ENCODE results near the gene MYCBPAP.
A peak's percentile ranks its signal among the peaks of the same experiment; 100 is the strongest.

Gene MYCBPAP

DNA sequence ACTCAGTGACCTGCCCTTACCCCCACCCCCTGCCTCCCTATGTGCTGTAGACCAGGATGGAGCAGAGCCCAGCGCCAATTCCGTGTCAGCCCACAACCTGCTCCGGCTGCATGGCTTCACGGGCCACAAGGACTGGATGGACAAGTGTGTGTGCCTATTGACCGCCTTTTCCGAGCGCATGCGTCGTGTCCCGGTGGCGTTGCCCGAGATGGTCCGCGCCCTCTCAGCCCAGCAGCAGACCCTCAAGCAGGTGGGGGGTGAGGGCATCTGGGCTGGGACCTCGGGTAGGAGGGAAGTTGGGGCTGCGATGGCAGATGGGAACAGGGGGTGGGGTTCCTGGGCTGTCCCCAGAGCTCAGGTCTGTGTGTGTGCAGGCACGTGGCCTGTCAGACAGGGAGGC lies 46.0 kb downstream of the MYCBPAP start:
- peaks cover 25% of the 10 kb centered on the region for H3K36me3 ChIP-seq (ENCODE audit: insufficient read depth, low read length)
- H3K4me3 ChIP-seq (ENCODE audit: low read depth in 1 of 2, low read length in 2 of 2) = no peak overlapping the region
- H3K27ac ChIP-seq (ENCODE audit: low read depth, low read length) = no peak overlapping the region
- peaks cover 10% of the 10 kb centered on the region for H3K4me1 ChIP-seq (ENCODE audit: insufficient read depth, low read length)
- peaks cover 0 to 24% of the 10 kb centered on the region in 2 donors for H3K27me3 ChIP-seq (ENCODE audit: control insufficient read depth in 1 of 2, insufficient read depth in 2 of 2, low read length in 2 of 2)
- no peak overlapping the region for H3K9ac ChIP-seq (ENCODE audit: low read length)
- no peaks in the 10 kb centered on the region for H3K9me3 ChIP-seq (ENCODE audit: low read length)

DNA sequence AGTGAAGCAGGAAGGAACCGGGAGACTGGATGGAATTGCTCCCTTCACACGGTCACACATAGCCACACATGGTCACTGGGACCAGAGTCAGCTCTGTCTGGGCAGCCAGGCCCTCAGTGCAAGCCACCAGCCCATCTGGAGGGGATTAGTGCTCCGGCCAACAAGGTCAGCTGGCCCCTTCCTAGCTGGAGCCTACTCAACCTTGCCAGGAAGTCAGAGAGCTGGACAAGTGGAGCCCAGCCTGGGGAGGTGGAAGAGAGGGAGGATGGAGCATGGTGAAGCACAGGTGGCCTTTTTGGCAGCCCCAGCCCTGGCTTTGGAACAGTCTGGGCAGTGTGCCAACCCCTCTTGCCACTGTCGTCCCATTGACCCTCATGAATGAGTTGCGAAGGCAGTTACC lies 48.6 kb downstream of the MYCBPAP start:
- Histone ChIP-seq H3K4me1 (ENCODE audit: insufficient read depth, low read length) (peaks cover 15% of the 10 kb centered on the region), H3K4me3 (ENCODE audit: low read depth in 1 of 2, low read length in 2 of 2) (no peak overlapping the region), H3K27me3 (ENCODE audit: control insufficient read depth in 1 of 2, insufficient read depth in 2 of 2, low read length in 2 of 2) (peaks cover 7 to 45% of the 10 kb centered on the region in 2 donors), H3K9ac (ENCODE audit: low read length) (no peak overlapping the region), H3K36me3 (ENCODE audit: insufficient read depth, low read length) (peaks cover 13% of the 10 kb centered on the region), H3K9me3 (ENCODE audit: low read length) (no peaks in the 10 kb centered on the region), H3K27ac (ENCODE audit: low read depth, low read length) (no peak overlapping the region)

DNA sequence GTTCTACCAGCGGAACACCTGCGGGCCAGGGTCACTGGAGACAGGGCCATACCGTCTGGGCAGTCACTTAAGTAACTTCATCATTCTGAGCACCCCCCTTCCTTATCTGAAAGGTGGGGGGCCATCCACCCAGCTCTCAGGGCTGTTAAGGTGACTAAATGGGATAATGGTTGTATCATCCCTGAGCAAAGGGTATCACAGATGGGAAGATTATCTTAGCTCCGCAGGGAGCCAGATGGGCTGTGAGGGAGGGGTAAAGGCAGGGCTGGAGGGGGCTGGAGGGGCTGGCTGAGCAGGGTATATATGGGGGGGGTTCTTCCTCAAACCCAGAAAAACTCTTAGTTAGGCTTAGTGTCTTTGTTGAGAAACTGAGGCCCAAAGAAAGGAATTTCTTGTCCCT lies 49.4 kb downstream of the MYCBPAP start:
- Histone ChIP-seq H3K27me3 (ENCODE audit: control insufficient read depth in 1 of 2, insufficient read depth in 2 of 2, low read length in 2 of 2) (peaks cover 13 to 51% of the 10 kb centered on the region in 2 donors), H3K36me3 (ENCODE audit: insufficient read depth, low read length) (peaks cover 13% of the 10 kb centered on the region), H3K27ac (ENCODE audit: low read depth, low read length) (no peak overlapping the region), H3K9me3 (ENCODE audit: low read length) (no peaks in the 10 kb centered on the region), H3K9ac (ENCODE audit: low read length) (no peak overlapping the region), H3K4me3 (ENCODE audit: low read depth in 1 of 2, low read length in 2 of 2) (no peak overlapping the region), H3K4me1 (ENCODE audit: insufficient read depth, low read length) (peaks cover 15% of the 10 kb centered on the region)

DNA sequence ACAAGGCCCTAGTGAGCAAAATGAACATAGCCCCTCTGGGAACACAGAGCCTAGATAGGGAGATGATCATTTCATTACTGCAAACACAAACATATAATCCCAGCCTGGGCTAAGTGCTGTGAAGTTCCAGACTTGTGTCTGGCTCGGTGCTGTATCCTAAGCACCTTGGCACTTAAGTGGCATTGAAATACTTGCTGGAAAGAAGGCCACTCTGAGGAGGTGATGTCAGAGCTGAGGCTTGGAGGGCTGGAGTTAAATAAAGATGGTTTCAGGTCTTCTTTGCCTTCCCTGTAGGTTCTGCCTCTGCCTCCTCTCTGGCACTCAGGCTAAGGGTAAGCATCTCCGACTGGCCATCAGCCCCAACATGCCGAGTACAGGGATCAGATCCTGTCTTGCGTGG lies 49.9 kb downstream of the MYCBPAP start:
- H3K9ac ChIP-seq (ENCODE audit: low read length) = no peak overlapping the region
- peaks cover 13% of the 10 kb centered on the region for H3K36me3 ChIP-seq (ENCODE audit: insufficient read depth, low read length)
- no peak overlapping the region for H3K4me3 ChIP-seq (ENCODE audit: low read depth in 1 of 2, low read length in 2 of 2)
- peaks cover 17 to 56% of the 10 kb centered on the region in 2 donors for H3K27me3 ChIP-seq (ENCODE audit: control insufficient read depth in 1 of 2, insufficient read depth in 2 of 2, low read length in 2 of 2)
- no peaks in the 10 kb centered on the region for H3K9me3 ChIP-seq (ENCODE audit: low read length)
- peaks cover 15% of the 10 kb centered on the region for H3K4me1 ChIP-seq (ENCODE audit: insufficient read depth, low read length)
- H3K27ac ChIP-seq (ENCODE audit: low read depth, low read length) = no peak overlapping the region

DNA sequence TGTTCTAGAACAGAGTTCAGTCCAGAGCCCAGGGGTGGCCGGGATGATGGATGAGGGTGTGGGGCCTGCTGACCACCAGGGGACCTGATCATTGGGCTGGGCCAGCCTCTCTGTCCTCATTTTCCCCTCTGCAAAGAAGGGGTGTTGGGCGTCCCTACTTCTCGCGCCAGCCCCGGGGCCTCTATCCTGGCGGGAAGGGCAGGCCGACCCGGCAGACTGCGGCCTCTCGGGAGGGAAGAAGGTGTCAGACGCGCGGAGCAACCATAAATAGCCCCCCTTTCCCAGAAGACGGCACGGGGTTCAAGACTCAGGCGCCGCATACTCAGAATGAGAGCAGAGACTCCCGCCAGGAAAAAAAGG lies 50.3 kb downstream of the MYCBPAP start:
- Histone ChIP-seq H3K4me3 (ENCODE audit: low read depth in 1 of 2, low read length in 2 of 2) (no peak overlapping the region), H3K4me1 (ENCODE audit: insufficient read depth, low read length) (peaks cover 15% of the 10 kb centered on the region), H3K9ac (ENCODE audit: low read length) (no peak overlapping the region), H3K27ac (ENCODE audit: low read depth, low read length) (no peak overlapping the region), H3K36me3 (ENCODE audit: insufficient read depth, low read length) (peaks cover 13% of the 10 kb centered on the region), H3K9me3 (ENCODE audit: low read length) (no peaks in the 10 kb centered on the region), H3K27me3 (ENCODE audit: control insufficient read depth in 1 of 2, insufficient read depth in 2 of 2, low read length in 2 of 2) (peaks cover 22 to 60% of the 10 kb centered on the region in 2 donors)

DNA sequence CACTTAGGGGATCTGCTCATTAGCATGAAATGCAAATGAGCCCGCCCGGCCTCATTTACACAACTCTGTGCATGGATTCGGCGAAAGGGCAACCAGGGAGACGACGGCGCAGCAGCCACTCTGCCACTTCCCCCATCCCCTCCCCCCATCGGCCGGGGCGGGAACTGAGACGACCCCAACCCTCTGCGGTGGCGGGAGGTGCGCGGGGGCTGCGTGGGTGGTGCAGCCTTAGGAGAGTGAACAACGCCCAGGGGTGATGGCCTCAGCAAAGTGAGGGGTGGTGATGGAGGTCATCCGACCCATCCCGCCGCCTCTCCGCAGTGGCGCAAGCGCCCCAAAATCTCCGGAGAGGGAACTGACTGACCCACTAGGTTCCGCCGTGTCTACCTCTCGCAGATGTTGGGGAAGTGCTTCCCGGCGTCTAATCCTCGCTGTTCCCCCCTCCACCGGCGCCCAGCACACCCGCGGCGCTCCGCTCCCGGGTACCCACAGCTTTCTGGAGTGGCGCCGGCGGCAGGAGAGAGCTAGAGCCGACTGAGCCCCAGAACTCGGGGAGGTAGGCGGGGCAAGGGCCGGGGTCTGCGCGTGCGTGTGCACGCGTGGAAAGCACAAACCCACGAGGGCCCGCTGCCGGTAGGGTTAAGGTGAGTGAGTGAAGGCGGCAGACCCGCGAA lies 50.8 kb downstream of the MYCBPAP start:
- peaks cover 27 to 63% of the 10 kb centered on the region in 2 donors for H3K27me3 ChIP-seq (ENCODE audit: control insufficient read depth in 1 of 2, insufficient read depth in 2 of 2, low read length in 2 of 2)
- peak overlapping the region in 1 of 2 donors; percentile 41 for H3K4me3 ChIP-seq (ENCODE audit: low read depth in 1 of 2, low read length in 2 of 2)
- H3K27ac ChIP-seq (ENCODE audit: low read depth, low read length) = no peak overlapping the region
- H3K36me3 ChIP-seq (ENCODE audit: insufficient read depth, low read length) = peaks cover 13% of the 10 kb centered on the region
- H3K9ac ChIP-seq (ENCODE audit: low read length) = no peak overlapping the region
- no peaks in the 10 kb centered on the region for H3K9me3 ChIP-seq (ENCODE audit: low read length)
- H3K4me1 ChIP-seq (ENCODE audit: insufficient read depth, low read length) = peaks cover 15% of the 10 kb centered on the region

DNA sequence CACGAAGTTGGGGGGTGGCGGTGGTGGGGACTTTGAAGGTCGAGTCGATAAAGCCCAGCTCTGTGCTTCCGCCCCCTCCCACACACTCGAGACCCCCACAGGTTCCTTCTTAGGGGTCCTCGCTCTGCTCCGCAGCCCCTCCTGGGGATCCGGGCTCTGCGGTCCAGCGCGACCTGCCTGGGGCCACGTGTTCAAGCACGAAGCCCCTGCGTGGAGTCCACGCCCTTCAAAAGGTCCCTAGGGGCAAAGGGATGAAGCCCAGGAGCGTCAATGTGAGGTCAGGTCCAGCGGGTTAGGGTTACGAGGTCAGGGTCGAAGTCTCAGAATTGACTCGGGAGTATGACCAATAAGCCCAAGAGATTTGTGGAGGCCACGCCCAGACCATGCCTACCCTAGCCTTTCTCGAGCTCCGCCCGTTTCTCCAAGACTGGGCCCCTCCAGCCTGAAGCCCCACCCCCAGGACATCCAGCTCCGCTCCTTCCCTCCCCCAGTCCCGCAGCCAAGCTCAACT lies 51.5 kb downstream of the MYCBPAP start:
- peaks cover 15% of the 10 kb centered on the region for H3K4me1 ChIP-seq (ENCODE audit: insufficient read depth, low read length)
- peaks cover 11% of the 10 kb centered on the region for H3K36me3 ChIP-seq (ENCODE audit: insufficient read depth, low read length)
- H3K9ac ChIP-seq (ENCODE audit: low read length) = no peak overlapping the region
- H3K4me3 ChIP-seq (ENCODE audit: low read depth in 1 of 2, low read length in 2 of 2) = peak overlapping the region; percentile 51 to 52
- H3K9me3 ChIP-seq (ENCODE audit: low read length) = no peaks in the 10 kb centered on the region
- H3K27ac ChIP-seq (ENCODE audit: low read depth, low read length) = no peak overlapping the region
- H3K27me3 ChIP-seq (ENCODE audit: control insufficient read depth in 1 of 2, insufficient read depth in 2 of 2, low read length in 2 of 2) = peaks cover 27 to 64% of the 10 kb centered on the region in 2 donors

DNA sequence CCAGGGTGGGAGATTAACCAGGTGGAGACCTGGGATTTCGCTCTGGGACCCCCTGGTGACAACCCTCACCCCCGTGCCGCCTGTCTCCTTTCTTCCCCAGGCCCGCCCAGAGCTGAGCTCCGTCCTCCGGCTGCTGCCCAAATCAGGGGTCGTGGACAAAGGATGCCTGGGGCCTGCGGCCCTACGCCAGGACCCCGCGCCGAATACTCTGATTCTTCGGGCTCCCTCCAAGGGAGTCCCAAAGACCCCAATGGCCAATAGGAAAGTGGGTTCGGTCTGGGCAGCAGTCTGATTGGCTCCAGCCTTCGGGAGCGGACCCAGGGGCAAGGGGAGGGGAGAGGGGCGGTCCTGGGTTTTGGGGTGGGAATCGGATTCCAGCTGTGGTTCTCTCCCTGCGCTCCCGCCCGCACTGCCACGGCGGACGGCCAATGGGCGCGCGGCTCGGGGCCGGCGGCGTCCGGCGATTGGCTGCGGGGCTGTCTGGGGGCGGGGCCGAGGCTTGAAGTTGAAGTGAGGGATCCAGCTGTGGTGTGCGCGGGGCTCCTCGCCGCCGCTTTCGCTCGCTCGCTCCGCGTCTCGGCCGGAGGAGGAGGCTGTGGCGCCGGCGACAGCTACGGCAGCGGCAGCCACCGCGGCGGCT lies 52.1 kb downstream of the MYCBPAP start, which contains the start of gene CACNA1G:
Gene CACNA1G (plus strand): TSS at position 531 of the 640 bp plus-strand sequence. CDS start 745 bp downstream, outside the sequence.
- Histone ChIP-seq H3K9me3 (ENCODE audit: low read length) (no peaks in the 10 kb centered on the region), H3K9ac (ENCODE audit: low read length) (no peak within 1 kb of the TSS), H3K27ac (ENCODE audit: low read depth, low read length) (no peak within 1 kb of the TSS), H3K36me3 (ENCODE audit: insufficient read depth, low read length) (peaks cover 5% of the 10 kb centered on the region), H3K27me3 (ENCODE audit: control insufficient read depth in 1 of 2, insufficient read depth in 2 of 2, low read length in 2 of 2) (peaks cover 27 to 67% of the 10 kb centered on the region in 2 donors), H3K4me3 (ENCODE audit: low read depth in 1 of 2, low read length in 2 of 2) (peak within 1 kb of the TSS; percentile 51 to 61), H3K4me1 (ENCODE audit: insufficient read depth, low read length) (peaks cover 15% of the 10 kb centered on the region)

DNA sequence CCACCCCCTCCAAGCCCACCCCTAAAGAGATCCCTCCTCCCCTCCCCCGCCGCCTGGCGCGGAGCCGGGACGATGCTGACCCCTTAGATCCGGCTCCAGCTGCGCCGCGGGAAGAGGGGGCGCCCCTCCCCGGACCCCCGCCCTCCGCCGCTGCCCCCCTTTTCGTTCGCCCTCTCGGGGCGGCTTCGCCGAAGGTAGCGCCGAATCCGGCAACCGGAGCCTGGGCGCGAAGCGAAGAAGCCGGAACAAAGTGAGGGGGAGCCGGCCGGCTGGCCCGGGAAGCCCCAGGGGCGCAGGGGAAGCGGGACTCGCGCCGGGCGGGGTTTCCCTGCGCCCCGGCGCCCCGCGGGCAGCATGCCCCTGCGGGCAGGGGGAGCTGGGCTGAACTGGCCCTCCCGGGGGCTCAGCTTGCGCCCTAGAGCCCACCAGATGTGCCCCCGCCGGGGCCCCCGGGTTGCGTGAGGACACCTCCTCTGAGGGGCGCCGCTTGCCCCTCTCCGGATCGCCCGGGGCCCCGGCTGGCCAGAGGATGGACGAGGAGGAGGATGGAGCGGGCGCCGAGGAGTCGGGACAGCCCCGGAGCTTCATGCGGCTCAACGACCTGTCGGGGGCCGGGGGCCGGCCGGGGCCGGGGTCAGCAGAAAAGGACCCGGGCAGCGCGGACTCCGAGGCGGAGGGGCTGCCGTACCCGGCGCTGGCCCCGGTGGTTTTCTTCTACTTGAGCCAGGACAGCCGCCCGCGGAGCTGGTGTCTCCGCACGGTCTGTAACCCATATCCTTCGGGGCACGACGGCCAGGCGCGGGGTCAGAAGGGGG lies 52.9 kb downstream of the MYCBPAP start:
- peaks cover 27 to 76% of the 10 kb centered on the region in 2 donors for H3K27me3 ChIP-seq (ENCODE audit: control insufficient read depth in 1 of 2, insufficient read depth in 2 of 2, low read length in 2 of 2)
- H3K27ac ChIP-seq (ENCODE audit: low read depth, low read length) = no peak overlapping the region
- H3K9me3 ChIP-seq (ENCODE audit: low read length) = no peaks in the 10 kb centered on the region
- no peaks in the 10 kb centered on the region for H3K36me3 ChIP-seq (ENCODE audit: insufficient read depth, low read length)
- H3K4me3 ChIP-seq (ENCODE audit: low read depth in 1 of 2, low read length in 2 of 2) = peak overlapping the region in 1 of 2 donors; percentile 61
- H3K9ac ChIP-seq (ENCODE audit: low read length) = no peak overlapping the region
- peaks cover 15% of the 10 kb centered on the region for H3K4me1 ChIP-seq (ENCODE audit: insufficient read depth, low read length)

DNA sequence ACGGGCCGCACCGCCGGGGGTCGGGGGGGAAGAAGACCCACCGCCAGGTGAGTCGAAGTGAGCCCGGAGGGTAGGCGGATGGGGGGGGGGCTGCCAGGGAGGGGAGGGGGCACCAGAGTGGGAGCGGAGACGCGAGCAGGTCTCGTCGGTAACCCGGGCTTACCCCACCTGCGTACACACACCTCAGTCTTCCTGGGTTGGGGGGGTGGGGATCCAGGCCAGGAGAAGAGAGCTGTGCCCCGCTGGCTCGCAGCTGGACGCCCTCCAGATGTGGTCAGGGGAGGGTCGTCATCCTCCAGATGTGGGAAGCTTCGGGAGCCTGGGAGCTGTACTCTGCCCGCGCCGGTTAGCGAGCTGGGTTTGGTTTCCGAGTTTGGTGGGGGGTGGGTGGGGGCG lies 53.5 kb downstream of the MYCBPAP start:
- Histone ChIP-seq H3K36me3 (ENCODE audit: insufficient read depth, low read length) (no peaks in the 10 kb centered on the region), H3K9ac (ENCODE audit: low read length) (no peak overlapping the region), H3K27me3 (ENCODE audit: control insufficient read depth in 1 of 2, insufficient read depth in 2 of 2, low read length in 2 of 2) (peaks cover 27 to 76% of the 10 kb centered on the region in 2 donors), H3K4me1 (ENCODE audit: insufficient read depth, low read length) (peaks cover 15% of the 10 kb centered on the region), H3K4me3 (ENCODE audit: low read depth in 1 of 2, low read length in 2 of 2) (peak overlapping the region in 1 of 2 donors; percentile 61), H3K27ac (ENCODE audit: low read depth, low read length) (no peak overlapping the region), H3K9me3 (ENCODE audit: low read length) (no peaks in the 10 kb centered on the region)

Measured in muscle layer of colon (tissue), 2 donors.